VCaP (cell line): ENCODE measurements around the gene ZNF773.
A peak's percentile ranks its signal among the peaks of the same experiment; 100 is the strongest.
"Not testable (repeated sequence)": the region's sequence is repeated elsewhere in the genome, so short reads cannot be mapped to it uniquely, and the experiment has no call there.

ENCODE experiments used
- H3K27ac ChIP-seq: fragments of 450-650 bp; 2 replicates; pipeline ENCODE4 v1.5.1; 2017
- CTCF ChIP-seq: fragments of 450-650 bp; conservative IDR thresholded peaks from 2 replicates; pipeline ENCODE4 v1.5.1; 2017; ENCODE audit warnings: mild to moderate bottlenecking, moderate library complexity

The ZNF773 gene

GRCh38 chr19:57506163-57506562 lies 6.4 kb downstream of the ZNF773 start:
- no peak overlapping the region for H3K27ac ChIP-seq
- TF ChIP-seq CTCF = no peak

DNA sequence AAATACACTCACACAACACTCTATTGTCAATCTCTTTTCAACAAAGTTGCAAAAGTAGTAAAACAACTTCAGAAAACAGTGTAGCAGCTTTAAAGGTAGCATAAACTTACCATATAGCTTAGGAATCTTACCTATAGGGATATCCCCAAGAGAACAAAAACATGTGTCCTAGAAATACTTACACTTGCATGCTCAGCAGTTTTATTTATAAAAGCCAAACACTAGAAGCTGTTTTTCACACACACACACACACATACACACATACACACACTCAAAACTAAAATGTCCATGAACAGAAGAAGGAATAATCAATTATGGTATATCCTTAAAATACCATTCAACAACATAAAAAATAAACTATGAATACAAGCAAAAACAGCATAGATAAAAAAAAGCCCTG lies 11.7 kb downstream of the ZNF773 start:
- H3K27ac ChIP-seq = no peak overlapping the region
- no peak for TF ChIP-seq CTCF

- no peak overlapping the region for H3K27ac ChIP-seq
- no peak for TF ChIP-seq CTCF
Measured at GRCh38 chr19:57512845-57513244, 13.1 kb downstream of the ZNF773 start.

GRCh38 chr19:57515255-57515654 lies 15.5 kb downstream of the ZNF773 start:
- TF ChIP-seq CTCF = no peak
- no peak overlapping the region for H3K27ac ChIP-seq

GRCh38 chr19:57518021-57518420 lies 18.3 kb downstream of the ZNF773 start:
- not testable (repeated sequence) for H3K27ac ChIP-seq

DNA sequence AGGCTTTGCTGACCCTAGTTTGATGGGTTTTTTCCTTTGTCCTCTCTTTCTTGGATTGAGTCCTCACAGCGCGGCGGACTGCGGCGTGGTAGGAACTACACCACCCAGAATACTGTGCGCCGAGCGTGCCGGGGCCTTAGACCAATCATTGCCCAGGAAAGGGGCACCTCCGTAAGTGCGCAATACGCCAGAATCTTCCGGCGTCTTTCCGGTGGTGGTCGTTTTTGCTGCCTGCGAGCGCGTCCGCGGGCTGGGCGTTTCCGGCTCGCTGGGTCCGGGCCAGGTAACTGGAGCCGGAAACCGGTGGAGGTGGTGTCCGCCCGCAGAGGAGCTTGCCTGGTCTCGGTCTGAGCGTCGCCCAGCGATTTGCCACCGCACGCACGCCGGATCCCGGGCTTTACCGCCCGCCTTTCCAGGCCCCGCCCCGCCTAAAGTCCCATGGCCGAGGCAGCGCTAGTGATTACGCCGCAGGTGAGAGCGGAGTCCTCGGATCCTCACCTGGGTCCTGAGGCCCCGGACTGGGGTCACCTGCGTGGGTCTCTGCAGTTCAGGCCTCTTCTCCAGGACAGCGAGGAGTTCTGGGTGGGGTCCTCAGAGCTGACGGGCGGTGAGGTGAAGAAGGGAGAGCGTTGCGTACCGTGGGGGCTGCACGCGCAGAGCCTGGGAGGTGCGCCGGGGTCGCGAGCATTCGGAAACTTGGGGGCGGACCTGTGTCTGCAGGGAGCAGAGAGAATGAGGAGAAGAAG lies 27.6 kb downstream of the ZNF773 start, which contains the start of gene ZNF549:
Gene ZNF549, plus strand, starts transcription at position 221 of the 746 bp plus-strand sequence. Its CDS starts 218 bp downstream, at position 439.
- TF ChIP-seq CTCF = no peak
- H3K27ac ChIP-seq = peak within 1 kb of the TSS; percentile 91

- H3K27ac ChIP-seq = no peak overlapping the region
- TF ChIP-seq CTCF = no peak
Measured at GRCh38 chr19:57537953-57538547, 38.3 kb downstream of the ZNF773 start.

DNA sequence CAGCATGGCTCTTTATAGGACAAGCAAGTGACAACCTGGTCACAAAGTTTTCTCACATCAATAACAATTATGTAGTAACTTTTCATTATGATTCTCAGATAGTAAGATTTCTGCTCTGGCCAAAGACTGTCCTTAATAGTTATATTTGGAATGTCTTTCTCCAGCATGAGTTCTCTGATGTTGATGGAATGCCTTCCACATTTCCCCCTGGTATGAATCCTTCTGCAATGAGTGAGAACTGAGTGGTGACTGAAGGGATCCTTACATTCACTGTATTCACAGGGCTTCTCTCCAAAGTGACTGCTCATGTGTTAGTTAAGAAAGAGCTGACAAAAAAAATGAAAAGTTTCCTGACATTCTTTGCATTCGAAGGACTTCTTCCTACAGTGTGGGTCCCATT lies 46.8 kb downstream of the ZNF773 start:
- no peak for TF ChIP-seq CTCF
- no peak overlapping the region for H3K27ac ChIP-seq
